BLaER1 treated with 17β-estradiol and CSF1 and Interleukin-3, amounts not matched to agents 10 nM and 100 nM (cell line): ENCODE measurements around the gene NTM.

Experiments used
- H3K27ac ChIP-seq, 11 experiments: shearing (Covaris generic); formaldehyde crosslinking; 2 replicates each; pipeline ENCODE4 v1.8.1; 2022
- H3K27me3 ChIP-seq, 11 experiments: shearing (Covaris generic); formaldehyde crosslinking; 2 replicates each; pipeline ENCODE4 v1.8.1; 2022
- H3K36me3 ChIP-seq, 11 experiments: shearing (Covaris generic); formaldehyde crosslinking; 2 replicates each; pipeline ENCODE4 v1.8.1; 2022
- H3K4me1 ChIP-seq, 10 experiments: shearing (Covaris generic); formaldehyde crosslinking; 2 replicates each; pipeline ENCODE4 v1.8.1; 2022
- H3K4me2 ChIP-seq, 11 experiments: shearing (Covaris generic); formaldehyde crosslinking; 2 replicates each; pipeline ENCODE4 v1.8.1; 2022
- H3K4me3 ChIP-seq, 10 experiments: shearing (Covaris generic); formaldehyde crosslinking; 2 replicates each; pipeline ENCODE4 v1.8.1; 2022
- H3K9ac ChIP-seq, 11 experiments: shearing (Covaris generic); formaldehyde crosslinking; 2 replicates each; pipeline ENCODE4 v1.8.1; 2022
- H3K9me3 ChIP-seq, 11 experiments: shearing (Covaris generic); formaldehyde crosslinking; replicated peaks in 1 of 11; 2 replicates each; pipeline ENCODE4 v1.8.1; 2022
- H4K20me1 ChIP-seq, 11 experiments: shearing (Covaris generic); formaldehyde crosslinking; 2 replicates each; pipeline ENCODE4 v1.8.1; 2022
- Cebpa-rat ChIP-seq, 11 experiments: shearing (Covaris generic); IDR thresholded peaks; 2 replicates each; pipeline ENCODE4 v1.8.1; 2022

Gene NTM

GRCh38 chr11:132114185-132114584, 743.8 kb downstream of the NTM start:
- Histone ChIP-seq H4K20me1 (no peaks in the 10 kb centered on the region), H3K9ac (no peak overlapping the region), H3K36me3 (no peaks in the 10 kb centered on the region), H3K27ac (no peak overlapping the region), H3K4me1 (no peaks in the 10 kb centered on the region), H3K4me3 (no peak overlapping the region), H3K4me2 (no peak overlapping the region), H3K9me3 (no peaks in the 10 kb centered on the region), H3K27me3 (no peaks in the 10 kb centered on the region)
- TF ChIP-seq Cebpa-rat (IDR thresholded peaks at IDR 0.05): no peak

DNA sequence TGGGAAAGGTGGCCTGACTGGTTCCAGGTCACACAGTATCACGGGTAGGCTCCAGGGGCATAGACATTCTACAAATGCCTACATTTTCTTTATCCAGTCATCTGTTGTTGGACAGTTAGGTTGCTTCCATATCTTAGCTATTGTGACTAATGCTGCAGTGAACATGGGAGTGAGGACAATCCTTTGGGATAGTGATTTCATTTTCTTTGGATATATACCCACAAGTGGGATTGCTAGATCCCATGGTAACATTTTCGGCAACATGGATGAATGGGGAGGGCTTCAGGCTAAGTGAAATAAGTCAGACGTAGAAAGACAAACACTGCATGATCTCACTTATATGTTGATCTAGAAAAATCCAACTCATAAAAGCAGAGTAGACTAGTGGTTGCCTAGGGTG, 744.3 kb downstream of the NTM start:
- no peak overlapping the region for H3K4me2 ChIP-seq
- H3K27ac ChIP-seq: no peak overlapping the region
- H3K36me3 ChIP-seq: no peaks in the 10 kb centered on the region
- H3K4me3 ChIP-seq: no peak overlapping the region
- H3K27me3 ChIP-seq: no peaks in the 10 kb centered on the region
- no peaks in the 10 kb centered on the region for H4K20me1 ChIP-seq
- H3K9ac ChIP-seq: no peak overlapping the region
- H3K9me3 ChIP-seq: no peaks in the 10 kb centered on the region
- TF ChIP-seq Cebpa-rat (IDR thresholded peaks at IDR 0.05): no peak
- no peaks in the 10 kb centered on the region for H3K4me1 ChIP-seq

DNA sequence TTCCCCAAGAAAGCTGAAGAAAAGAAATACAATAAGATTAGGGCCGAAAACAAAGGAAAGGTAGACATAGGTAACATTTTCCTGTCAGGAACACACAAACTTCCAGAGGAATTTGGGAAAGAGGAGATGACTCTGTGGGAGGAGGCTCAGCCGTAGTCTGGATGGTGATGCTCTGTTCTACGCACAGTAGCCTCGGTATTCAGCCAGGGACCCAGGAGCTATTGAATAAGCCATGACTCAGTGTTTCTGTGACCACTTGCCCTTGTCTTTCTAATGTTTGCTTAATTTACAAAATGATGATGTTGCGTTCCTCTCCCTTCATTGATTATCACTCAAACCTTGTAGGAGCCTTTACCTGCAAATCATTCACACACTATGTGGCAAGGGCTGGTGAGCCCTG, 745.0 kb downstream of the NTM start:
- H3K4me1 ChIP-seq: no peaks in the 10 kb centered on the region
- H3K4me2 ChIP-seq: no peak overlapping the region
- H3K36me3 ChIP-seq: no peaks in the 10 kb centered on the region
- H3K9ac ChIP-seq: no peak overlapping the region
- H3K27me3 ChIP-seq: no peaks in the 10 kb centered on the region
- no peak overlapping the region for H3K27ac ChIP-seq
- TF ChIP-seq Cebpa-rat (IDR thresholded peaks at IDR 0.05): no peak
- no peaks in the 10 kb centered on the region for H4K20me1 ChIP-seq
- H3K9me3 ChIP-seq: no peaks in the 10 kb centered on the region
- no peak overlapping the region for H3K4me3 ChIP-seq

DNA sequence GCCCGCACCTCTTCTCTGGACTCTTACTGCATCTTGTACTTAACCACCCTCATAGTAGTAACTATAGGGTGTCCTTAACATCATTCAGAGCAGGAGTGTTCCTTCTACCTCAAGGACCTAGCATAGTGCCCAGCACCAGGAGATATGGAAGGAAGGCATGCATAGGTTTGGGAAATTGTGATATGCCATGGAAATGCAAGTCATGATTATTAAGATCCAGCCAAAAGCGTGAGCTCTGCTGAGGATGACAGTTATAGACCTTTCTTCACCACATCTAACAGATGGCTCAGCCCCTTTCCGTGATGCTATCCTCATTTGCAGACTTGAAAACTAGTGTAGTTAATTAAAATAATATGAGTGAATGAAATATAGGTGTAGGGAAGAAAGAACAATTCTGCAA, 746.1 kb downstream of the NTM start:
- no peak overlapping the region for H3K9ac ChIP-seq
- H4K20me1 ChIP-seq: no peaks in the 10 kb centered on the region
- H3K4me3 ChIP-seq: no peak overlapping the region
- H3K27me3 ChIP-seq: no peaks in the 10 kb centered on the region
- no peaks in the 10 kb centered on the region for H3K4me1 ChIP-seq
- no peak overlapping the region for H3K27ac ChIP-seq
- no peak for TF ChIP-seq Cebpa-rat (IDR thresholded peaks at IDR 0.05)
- H3K4me2 ChIP-seq: no peak overlapping the region
- H3K9me3 ChIP-seq: no peaks in the 10 kb centered on the region
- no peaks in the 10 kb centered on the region for H3K36me3 ChIP-seq

GRCh38 chr11:132118661-132119060, 748.2 kb downstream of the NTM start:
- no peak overlapping the region for H3K4me3 ChIP-seq
- H3K27ac ChIP-seq: no peak overlapping the region
- H3K9ac ChIP-seq: no peak overlapping the region
- H4K20me1 ChIP-seq: no peaks in the 10 kb centered on the region
- H3K9me3 ChIP-seq: no peaks in the 10 kb centered on the region
- H3K36me3 ChIP-seq: no peaks in the 10 kb centered on the region
- H3K27me3 ChIP-seq: no peaks in the 10 kb centered on the region
- H3K4me1 ChIP-seq: no peaks in the 10 kb centered on the region
- H3K4me2 ChIP-seq: no peak overlapping the region
- TF ChIP-seq Cebpa-rat (IDR thresholded peaks at IDR 0.05): no peak

- no peak overlapping the region for H3K27ac ChIP-seq
- H3K4me1 ChIP-seq: no peaks in the 10 kb centered on the region
- H3K4me3 ChIP-seq: no peak overlapping the region
- no peak overlapping the region for H3K4me2 ChIP-seq
- H3K36me3 ChIP-seq: no peaks in the 10 kb centered on the region
- no peak overlapping the region for H3K9ac ChIP-seq
- H3K9me3 ChIP-seq: no peaks in the 10 kb centered on the region
- H3K27me3 ChIP-seq: no peaks in the 10 kb centered on the region
- TF ChIP-seq Cebpa-rat (IDR thresholded peaks at IDR 0.05): no peak
- no peaks in the 10 kb centered on the region for H4K20me1 ChIP-seq
These were observed 749.2 kb downstream of the NTM start for GRCh38 chr11:132119573-132119972.

GRCh38 chr11:132122735-132123134, 752.3 kb downstream of the NTM start:
- H3K9me3 ChIP-seq: no peaks in the 10 kb centered on the region
- H3K4me2 ChIP-seq: no peak overlapping the region
- TF ChIP-seq Cebpa-rat (IDR thresholded peaks at IDR 0.05): no peak
- no peak overlapping the region for H3K9ac ChIP-seq
- H3K4me1 ChIP-seq: peaks cover 7 to 22% (median 16%) of the 10 kb centered on the region in 10 experiments
- no peak overlapping the region for H3K27ac ChIP-seq
- no peaks in the 10 kb centered on the region for H4K20me1 ChIP-seq
- H3K27me3 ChIP-seq: no peaks in the 10 kb centered on the region
- H3K4me3 ChIP-seq: no peak overlapping the region
- no peaks in the 10 kb centered on the region for H3K36me3 ChIP-seq

DNA sequence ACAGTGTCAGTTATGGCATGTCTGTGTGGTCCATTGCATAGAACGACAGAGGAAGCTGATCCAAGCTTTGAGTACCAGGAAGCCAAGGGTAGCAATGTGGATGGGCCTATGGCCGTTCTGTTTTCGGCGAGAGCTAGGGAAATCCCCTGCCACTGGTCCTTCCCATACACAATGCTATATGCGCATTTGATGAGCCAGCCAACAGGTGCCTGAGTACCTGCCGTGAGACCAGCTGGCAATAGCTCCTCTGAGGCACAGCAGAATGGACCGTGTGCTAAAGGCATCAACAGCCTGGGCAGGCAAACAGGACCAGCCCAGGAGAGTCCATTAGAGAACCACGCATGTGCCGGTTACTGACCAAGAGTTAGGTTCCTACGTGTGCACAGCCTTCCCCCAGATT, 753.0 kb downstream of the NTM start:
- peaks cover 7 to 22% (median 16%) of the 10 kb centered on the region in 10 experiments for H3K4me1 ChIP-seq
- no peaks in the 10 kb centered on the region for H3K9me3 ChIP-seq
- no peaks in the 10 kb centered on the region for H3K36me3 ChIP-seq
- no peak overlapping the region for H3K4me2 ChIP-seq
- H4K20me1 ChIP-seq: no peaks in the 10 kb centered on the region
- TF ChIP-seq Cebpa-rat (IDR thresholded peaks at IDR 0.05): no peak
- H3K27me3 ChIP-seq: no peaks in the 10 kb centered on the region
- H3K9ac ChIP-seq: no peak overlapping the region
- H3K4me3 ChIP-seq: no peak overlapping the region
- no peak overlapping the region for H3K27ac ChIP-seq

DNA sequence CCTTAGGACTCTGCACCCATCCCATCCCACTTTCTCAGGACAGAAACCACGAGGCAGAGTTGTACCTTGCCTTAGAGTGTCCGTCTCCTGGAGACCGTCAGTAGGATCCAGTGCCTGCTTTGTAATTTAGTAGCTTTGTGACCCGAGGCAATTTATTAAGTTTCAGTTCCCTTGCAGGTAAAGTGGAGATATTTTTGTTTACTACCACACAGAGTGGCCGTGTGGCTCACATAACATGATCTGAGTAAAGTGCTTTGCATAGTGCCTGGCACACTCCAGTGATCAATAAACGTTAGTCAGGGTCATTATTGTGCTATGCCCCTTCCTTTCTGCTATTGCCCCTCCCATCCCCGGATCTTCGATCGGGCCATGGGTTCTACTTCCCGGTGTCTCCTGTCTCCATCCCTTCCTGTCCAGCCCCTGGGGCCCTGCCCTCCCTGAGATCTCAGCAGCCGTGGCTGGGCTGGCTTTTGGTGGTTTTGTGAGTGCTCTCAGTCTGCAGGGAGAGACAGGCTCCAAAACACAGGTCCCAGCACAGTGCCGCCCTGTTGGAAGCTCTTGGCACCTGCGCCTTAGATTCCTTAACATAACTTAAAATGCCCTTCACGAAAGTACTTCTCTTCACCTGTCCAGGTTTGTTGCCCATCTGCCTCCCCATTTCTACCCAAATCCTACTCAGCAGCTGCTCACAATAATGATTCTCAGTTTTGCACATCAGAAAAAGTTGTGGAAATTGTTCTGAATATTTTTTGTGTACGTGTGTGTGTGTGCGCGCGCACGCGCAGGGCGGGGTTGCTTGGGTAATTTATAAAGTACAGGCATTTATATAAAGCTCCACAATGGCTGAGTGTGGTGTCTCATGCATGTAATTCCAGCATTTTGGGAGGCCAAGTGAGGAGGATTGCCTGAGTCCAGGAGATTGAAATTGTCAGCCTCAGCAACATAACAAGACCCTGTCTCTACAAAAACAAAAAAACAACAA, 753.7 kb downstream of the NTM start:
- Histone ChIP-seq H3K9ac (no peak overlapping the region), H3K9me3 (no peaks in the 10 kb centered on the region), H3K27ac (no peak overlapping the region), H3K36me3 (no peaks in the 10 kb centered on the region), H3K4me2 (no peak overlapping the region), H3K4me1 (peaks cover 7 to 22% (median 16%) of the 10 kb centered on the region in 10 experiments), H3K4me3 (no peak overlapping the region), H4K20me1 (no peaks in the 10 kb centered on the region), H3K27me3 (no peaks in the 10 kb centered on the region)
- no peak for TF ChIP-seq Cebpa-rat (IDR thresholded peaks at IDR 0.05)
